ENCODE data around the gene UGGT1.
"Not testable (repeated sequence)": the region's sequence is repeated elsewhere in the genome, so short reads cannot be mapped to it uniquely, and the experiment has no call there.

Gene UGGT1

DNA sequence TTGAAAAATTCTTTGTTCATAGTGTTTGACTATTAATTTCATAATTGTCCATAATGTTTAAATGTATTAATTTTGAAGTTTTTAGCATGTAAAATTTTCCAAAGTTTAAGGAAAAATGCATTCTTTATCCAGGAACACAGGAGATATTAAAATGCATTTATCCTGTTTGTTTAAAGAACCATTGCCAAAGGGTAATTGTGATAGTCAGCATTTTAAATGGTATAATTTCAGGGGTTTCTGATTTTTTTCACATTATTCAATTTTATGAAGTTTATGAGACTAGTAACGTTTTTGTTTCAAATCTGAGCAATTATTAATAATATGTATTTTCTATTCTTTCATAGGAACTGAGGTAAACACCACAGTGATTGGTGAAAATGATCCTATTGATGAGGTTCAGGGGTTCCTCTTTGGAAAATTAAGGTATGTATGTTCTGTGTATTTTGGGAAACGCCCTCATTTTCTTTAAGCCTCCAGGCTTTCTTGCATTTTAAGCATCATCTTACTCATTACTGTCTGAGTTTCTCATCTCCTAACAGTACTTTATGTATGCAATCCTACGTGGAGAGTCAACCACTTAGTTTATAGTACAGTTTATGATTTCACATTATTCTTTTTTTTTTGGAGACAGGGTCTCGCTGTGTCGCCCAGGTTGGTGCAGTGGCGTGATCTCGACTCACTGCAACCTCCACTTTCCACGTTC, 25.1 kb downstream of the UGGT1 start:
- DNase-seq: no peak

GRCh38 chr2:128134573-128134972, 43.6 kb downstream of the UGGT1 start:
- no peak for DNase-seq

GRCh38 chr2:128137094-128137616, 46.2 kb downstream of the UGGT1 start:
- no peak for DNase-seq

DNA sequence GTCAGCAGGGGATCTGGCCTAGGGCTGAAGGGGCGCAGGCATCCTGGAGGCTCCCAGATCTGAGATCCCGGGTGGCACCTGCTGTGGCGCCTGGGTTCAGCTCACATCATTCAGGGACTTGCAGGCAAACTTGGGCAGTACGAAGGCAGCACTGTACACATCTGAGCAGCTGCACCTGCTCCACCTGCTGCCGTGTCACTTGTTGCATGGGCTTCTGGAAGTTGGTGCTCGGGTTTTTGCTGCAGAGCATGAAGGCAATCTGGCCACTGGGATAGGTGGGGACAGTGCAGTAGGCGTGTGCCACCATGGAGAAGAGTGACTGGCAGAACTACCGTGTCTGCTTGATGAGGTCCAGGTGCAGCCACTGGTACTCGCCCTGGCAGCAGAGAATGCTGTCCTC, 48.6 kb downstream of the UGGT1 start:
- DNase-seq: no peak

DNA sequence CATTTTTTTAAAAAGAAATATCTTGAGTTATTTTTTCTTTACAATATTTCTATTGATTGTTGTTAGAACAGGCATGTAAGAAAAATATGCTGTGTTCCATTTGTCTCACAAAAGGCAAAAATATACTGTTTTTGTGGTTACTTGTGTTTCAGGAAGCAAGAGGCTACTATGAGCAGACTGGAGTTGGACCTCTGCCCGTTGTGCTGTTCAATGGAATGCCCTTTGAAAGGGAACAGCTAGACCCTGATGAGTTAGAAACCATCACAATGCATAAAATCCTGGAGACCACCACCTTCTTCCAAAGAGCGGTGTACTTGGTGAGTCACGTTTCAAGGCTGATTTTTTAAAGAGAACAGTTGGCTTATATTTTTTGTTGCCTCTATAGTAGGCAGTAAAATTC, 54.7 kb downstream of the UGGT1 start:
- DNase-seq: no peak

DNA sequence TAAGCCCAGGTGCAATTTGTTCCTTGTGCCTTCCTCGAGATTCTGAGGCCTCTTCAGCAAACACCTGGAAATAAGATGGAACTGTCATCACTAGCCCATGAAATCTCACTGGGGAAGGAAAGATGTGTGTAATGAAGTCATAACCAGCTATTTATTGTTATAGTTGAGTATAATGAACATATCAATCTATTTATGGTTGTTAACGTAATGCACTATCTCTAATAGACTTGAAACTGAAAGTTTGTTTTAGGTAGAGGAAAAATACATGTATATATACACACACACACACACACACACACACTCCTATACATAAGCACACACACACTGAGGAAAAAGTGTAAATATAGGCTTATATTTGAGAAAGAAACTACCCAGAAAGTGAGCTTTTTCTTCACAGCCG, 62.8 kb downstream of the UGGT1 start:
- DNase-seq: no peak

- no peak for DNase-seq
Measured at GRCh38 chr2:128154225-128154624, 63.2 kb downstream of the UGGT1 start.

GRCh38 chr2:128155970-128156369, 65.0 kb downstream of the UGGT1 start:
- no peak for DNase-seq

DNA sequence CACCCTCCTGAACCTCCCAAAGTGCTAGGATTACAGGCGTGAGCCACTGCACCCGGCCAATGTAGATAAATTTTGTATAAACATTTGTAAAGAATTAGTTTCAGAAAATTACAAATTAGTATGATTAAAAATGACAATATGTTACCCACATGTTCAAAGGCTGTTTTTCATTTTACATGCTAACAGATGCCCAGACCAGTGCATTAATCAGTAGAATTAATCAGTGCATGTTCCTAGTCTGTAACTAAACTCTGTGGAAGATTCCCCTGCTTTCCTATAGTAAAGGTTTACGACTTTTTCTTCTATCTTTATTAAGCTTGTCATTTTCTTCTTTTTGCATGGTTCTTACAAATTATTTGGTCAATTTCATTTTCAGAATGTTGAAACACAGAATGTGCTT, 65.8 kb downstream of the UGGT1 start:
- no peak for DNase-seq

GRCh38 chr2:128157644-128158043, 66.6 kb downstream of the UGGT1 start:
- DNase-seq: no peak

DNA sequence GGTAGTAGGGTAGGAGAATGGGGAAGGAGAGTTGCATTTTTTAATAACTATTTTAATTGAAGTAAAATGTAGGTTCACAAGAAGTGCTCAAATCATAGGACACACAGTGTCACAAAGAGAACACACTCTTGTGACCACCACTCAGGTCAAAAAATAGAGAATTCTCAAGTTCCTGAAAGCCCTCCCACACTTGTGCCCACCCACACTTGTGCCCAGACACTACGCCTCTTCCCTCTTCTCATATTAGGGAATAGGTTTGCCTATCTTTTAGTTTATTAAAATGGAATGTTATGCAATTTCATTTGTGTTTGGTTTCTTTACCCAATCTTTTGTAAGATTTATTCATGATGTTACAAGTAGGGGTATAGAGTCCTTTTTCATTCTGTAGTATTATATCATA, 67.2 kb downstream of the UGGT1 start:
- no peak for DNase-seq

DNA sequence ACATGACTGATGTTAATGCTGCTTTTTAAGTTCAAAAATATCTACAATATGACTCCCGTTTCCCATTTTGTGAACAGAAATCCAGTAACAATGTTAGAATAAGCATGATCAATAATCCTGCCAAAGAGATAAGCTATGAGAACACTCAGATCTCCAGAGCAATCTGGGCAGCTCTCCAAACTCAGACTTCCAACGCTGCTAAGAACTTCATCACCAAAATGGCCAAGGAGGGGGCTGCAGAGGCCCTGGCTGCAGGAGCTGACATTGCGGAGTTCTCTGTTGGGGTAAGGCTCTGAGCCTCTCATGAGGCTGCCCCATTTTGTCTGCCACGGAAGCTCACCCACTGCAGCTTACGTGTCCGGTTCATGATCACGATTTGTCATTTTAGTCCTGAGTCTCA, 68.4 kb downstream of the UGGT1 start:
- DNase-seq: no peak

DNA sequence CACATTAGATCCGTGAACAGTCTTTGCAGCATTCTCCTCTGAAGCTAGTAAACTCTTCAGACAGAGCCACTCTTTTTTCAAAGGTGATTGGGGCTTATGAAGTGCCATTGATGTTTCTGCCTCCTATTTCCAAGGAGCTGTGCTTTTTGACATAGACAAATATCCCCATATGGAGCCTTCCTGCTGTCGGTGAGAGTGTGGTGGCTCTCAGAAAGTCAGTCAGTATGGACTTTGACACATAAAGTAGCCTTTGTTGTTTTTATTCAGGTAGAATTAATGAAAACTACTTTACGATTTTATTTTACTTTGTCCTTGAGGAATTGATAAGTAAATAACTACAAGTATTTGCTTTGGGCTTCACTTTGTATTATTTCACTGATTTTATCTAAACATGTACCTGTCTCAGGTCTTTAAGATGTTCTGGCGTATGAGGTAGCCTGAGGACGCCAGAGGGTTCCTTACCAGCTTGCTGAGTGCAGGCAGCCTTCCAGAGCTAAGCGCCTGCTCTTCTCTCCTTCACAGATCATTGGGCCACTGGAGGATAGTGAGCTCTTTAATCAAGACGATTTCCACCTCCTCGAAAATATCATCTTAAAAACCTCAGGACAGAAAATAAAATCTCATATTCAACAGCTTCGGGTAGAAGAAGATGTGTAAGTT, 69.7 kb downstream of the UGGT1 start:
- no peak for DNase-seq

DNA sequence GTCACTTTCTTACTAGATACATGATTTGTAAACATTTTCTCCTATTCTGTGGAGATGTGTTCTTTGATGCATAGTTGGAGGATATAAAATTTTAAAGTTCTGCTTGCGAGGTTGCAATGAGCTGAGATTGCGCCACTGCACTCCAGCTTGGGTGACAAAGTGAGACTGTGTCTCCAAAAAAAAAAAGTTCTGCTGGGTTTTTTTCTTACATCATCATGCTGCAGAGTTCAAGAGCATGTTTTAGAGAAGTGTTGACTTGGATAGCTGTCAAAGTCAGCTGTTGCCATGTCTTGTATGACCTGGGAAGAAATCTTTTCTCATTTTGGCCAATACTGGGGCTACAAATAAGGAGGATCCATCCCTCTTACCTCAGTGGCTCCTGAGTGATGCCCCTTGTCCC, 71.3 kb downstream of the UGGT1 start:
- DNase-seq: no peak

GRCh38 chr2:128164311-128164710, 73.3 kb downstream of the UGGT1 start:
- DNase-seq: no peak

DNA sequence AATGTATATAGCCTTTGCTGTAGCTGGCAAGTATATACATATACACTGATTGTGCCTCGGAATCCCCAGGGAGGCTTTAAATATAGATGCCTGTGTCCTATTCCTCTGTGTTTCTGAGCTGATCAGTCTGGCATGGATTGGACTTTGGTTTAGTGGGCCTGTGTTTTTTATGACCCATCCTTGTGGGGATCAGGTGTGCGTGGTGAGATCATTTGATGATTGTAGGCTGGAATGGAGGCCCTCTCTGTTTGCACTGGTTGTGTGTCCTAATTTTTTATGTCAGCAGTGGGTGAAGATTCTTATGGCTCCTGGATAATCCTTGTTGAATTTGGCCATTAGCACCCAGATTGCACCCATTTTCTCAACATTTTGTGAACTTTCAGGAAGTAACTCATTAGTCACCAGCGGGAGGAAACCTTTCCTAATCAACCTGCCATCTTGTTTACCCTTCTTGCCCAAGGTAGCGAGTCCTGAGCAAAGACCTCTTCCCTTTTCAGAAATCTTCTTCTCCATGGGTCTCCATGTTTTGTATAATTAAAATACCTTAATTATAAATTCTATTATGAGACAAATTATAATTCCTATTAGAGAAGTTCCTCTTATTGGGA, 75.8 kb downstream of the UGGT1 start:
- DNase-seq: no peak

DNA sequence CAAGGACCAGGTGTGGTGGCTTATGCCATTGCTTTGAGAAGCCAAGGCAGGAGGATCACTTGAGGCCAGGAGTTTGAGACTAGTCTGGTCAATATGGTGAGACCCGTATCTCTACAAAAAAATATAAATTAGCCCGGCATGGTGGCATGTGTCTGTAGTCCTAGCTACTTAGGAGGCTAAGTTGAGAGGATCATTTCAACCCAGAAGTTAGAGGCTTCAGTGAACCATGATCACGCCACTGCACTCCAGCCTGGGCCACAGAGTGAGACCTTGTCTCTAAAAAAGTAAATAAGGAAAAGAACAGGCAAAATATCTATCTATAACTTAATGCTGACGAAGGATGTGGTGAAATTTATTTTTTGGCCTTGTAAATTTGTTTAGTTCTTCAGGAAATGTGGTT, 78.1 kb downstream of the UGGT1 start:
- DNase-seq: no peak

DNA sequence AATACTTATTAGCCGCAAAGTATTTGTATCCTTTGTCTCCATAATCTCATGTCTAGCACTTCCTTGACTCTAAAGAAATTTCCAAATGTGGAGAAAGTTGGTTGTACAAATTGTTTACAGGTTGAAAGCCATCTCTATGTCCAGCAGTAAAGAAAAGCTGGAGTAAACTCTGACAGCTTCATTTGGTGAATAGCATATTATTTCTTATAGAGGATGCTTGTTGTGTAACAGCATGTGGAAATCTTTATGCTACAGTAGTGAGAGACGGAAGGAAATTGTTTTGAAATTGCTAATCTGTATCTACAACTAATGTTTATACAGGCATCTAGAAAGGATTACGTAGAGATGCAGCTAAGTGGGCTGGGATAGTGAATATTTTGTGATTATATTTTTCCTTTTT, 78.5 kb downstream of the UGGT1 start:
- no peak for DNase-seq

DNA sequence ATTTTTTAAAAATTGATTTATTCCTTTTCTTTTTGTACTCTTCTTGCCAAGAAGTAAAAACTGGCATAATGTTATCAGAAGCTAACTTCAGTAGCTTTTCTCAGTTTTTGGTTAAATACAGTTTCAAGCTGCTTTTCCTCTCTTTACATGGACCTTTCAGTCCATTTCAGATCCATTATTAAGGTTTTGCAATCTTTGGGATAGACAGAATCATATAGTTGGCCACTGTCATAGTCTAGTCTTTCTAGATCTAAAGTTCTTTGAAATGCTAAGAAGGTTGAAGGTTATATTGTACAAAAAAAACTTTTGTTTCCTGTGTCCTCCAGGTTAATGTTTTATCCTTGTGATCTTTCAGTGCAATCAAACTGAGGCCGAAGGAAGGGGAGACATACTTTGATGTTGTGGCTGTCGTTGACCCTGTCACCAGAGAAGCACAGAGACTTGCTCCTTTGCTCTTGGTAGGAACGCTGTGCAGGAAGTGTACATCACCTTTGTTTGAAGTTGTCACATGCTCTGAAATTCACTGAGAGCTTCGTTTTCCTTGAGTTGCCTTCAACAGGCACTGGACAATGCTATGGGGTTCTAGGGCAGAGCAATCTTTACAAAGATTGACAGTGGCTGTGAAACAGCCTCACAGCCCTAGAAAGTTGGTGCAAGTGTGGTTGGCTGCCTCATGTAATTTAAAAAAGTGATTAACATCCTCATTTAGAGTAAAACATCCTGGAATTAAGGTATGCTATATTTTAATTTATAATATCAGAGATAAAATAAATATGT, 79.1 kb downstream of the UGGT1 start:
- no peak for DNase-seq

DNA sequence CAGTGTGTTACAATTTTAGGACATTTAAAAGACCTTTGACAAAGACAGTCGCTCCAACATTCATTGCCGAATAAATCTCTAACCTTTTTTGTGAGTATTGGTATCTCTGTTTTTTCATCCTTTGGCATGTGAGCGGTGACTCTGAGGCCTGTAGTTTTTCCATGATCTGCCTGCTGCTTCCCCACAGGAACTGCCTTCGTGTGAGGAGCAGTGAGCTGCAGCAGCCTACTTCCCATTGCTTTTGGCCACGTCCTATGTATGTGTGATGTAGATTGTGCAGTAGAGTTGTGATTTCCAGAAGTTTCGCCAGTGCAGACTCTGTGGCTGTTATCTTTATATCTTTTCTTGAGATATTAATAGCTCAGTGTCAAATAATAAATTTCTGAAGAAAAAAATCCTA, 79.8 kb downstream of the UGGT1 start:
- no peak for DNase-seq

DNA sequence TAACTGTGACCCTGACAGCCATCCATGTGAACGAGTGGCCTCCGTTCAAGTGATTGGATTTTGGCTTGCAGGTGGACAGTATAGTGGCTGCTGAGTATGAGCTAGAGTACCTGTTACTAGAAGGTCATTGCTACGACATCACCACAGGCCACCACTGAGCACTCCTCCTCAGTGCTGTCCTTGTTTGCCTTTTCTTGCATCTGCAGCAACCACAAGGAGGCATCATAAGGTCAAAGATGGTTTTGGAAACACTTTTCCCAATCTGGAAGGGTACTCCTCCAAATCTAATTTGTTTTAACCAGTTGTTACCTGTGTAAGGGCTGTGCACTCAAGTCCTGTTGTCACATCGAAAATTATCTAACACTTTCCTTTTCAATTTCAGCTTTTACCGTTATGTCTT, 81.2 kb downstream of the UGGT1 start:
- DNase-seq: peak in 1 of 2 experiments; percentile 6

GRCh38 chr2:128174067-128174466, 83.1 kb downstream of the UGGT1 start:
- not testable (repeated sequence) for DNase-seq

DNA sequence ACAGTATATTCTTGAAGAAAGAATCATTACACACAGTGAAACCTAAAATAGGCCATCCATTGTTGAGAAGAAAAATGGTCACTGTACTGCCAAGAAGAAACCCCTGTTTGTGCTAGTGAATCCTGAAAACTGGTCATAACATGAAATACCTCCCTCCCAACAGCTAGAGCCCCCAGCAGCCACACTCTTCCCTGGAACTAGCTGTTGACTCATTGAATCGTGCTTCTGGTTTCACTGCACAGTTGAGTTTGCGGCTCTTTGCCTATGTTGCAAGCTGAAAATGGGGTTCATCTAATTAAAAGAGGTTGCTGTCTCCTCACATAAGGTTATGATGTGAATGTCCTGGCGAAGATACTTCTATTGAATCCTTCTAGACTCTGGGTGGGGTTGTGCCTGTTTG, 86.3 kb downstream of the UGGT1 start:
- no peak for DNase-seq
